SH-SY5Y (cell line): ENCODE results near the gene GUCY2C.

Experiments used
- GATA2 ChIP-seq: IDR thresholded peaks from 2 replicates; pipeline ENCODE4 v1.6.1; 2011; ENCODE audit warnings: mild to moderate bottlenecking, low read depth, low read length
- GATA3 ChIP-seq: IDR thresholded peaks from 2 replicates; pipeline ENCODE4 v1.6.1; 2011; ENCODE audit warnings: low read depth, mild to moderate bottlenecking, low read length, moderate library complexity

GRCh38 chr12:14575585-14575984 lies 120.8 kb downstream of the GUCY2C start:
- TF ChIP-seq GATA2 (no peak), GATA3 (no peak)
